Measurements from ENCODE around the gene SOX14.
A peak's percentile ranks its signal among the peaks of the same experiment; 100 is the strongest.

DNA sequence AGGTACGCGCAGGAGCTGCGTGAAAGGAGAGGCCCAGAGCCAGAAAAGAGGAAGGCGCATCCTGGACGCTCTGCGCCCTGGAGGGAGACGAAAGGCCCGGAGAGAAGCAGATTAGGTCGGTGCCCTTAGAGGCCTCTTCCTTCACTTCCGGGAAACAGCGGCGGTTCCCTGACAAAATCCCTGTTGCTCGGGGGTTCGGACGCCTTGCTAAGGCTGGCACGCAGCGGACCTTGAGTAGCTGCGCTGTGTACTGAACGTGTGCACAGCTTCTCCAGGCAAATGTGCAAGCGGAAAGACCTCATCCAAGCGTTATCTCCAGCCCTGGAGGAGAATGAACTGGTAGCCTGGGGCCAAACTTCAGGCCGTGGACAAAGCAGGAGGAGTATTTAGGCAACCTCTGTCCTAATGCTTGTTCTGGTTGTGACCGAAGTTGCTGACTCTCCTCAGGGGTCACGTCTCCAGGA is 3.0 kb upstream of the SOX14 start:
- peak; percentile 32 for TF ChIP-seq EZH2 (IDR thresholded peaks at IDR 0.05; ENCODE audit: borderline replicate concordance, insufficient read depth, low read length, poor library complexity, severe bottlenecking)
- TF ChIP-seq, protein P1, sequence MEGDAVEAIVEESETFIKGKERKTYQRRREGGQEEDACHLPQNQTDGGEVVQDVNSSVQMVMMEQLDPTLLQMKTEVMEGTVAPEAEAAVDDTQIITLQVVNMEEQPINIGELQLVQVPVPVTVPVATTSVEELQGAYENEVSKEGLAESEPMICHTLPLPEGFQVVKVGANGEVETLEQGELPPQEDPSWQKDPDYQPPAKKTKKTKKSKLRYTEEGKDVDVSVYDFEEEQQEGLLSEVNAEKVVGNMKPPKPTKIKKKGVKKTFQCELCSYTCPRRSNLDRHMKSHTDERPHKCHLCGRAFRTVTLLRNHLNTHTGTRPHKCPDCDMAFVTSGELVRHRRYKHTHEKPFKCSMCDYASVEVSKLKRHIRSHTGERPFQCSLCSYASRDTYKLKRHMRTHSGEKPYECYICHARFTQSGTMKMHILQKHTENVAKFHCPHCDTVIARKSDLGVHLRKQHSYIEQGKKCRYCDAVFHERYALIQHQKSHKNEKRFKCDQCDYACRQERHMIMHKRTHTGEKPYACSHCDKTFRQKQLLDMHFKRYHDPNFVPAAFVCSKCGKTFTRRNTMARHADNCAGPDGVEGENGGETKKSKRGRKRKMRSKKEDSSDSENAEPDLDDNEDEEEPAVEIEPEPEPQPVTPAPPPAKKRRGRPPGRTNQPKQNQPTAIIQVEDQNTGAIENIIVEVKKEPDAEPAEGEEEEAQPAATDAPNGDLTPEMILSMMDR (IDR thresholded peaks at IDR 0.05; ENCODE audit: poor library complexity, severe bottlenecking): no peak
- no peak for TF ChIP-seq EP300 (conservative IDR thresholded peaks at IDR 0.05; ENCODE audit: poor library complexity, severe bottlenecking)
- no peak for TF ChIP-seq TAF1 (IDR thresholded peaks at IDR 0.05; ENCODE audit: low read depth)
